ENCODE data around the gene LZTFL1.

Gene LZTFL1

GRCh38 chr3:45785605-45786150 is 56.2 kb downstream of the LZTFL1 start:
- no peak for DNase-seq (ENCODE audit: low read depth in 2 of 2)

GRCh38 chr3:45783667-45784066 is 58.3 kb downstream of the LZTFL1 start:
- no peak for DNase-seq (ENCODE audit: low read depth in 2 of 2)

- no peak for DNase-seq (ENCODE audit: low read depth in 2 of 2)
Measured at GRCh38 chr3:45782381-45782780, 59.5 kb downstream of the LZTFL1 start.

GRCh38 chr3:45781841-45782240 is 60.1 kb downstream of the LZTFL1 start:
- DNase-seq (ENCODE audit: low read depth in 2 of 2): no peak

GRCh38 chr3:45781271-45781670 is 60.6 kb downstream of the LZTFL1 start:
- no peak for DNase-seq (ENCODE audit: low read depth in 2 of 2)

- DNase-seq (ENCODE audit: low read depth in 2 of 2): no peak
Measured at GRCh38 chr3:45779746-45780735, 61.9 kb downstream of the LZTFL1 start.

- DNase-seq (ENCODE audit: low read depth in 2 of 2): no peak
Measured at GRCh38 chr3:45778761-45779201, 63.1 kb downstream of the LZTFL1 start.

- DNase-seq (ENCODE audit: low read depth in 2 of 2): no peak
Measured at GRCh38 chr3:45777746-45778386, 64.1 kb downstream of the LZTFL1 start.

- no peak for DNase-seq (ENCODE audit: low read depth in 2 of 2)
Measured at GRCh38 chr3:45777111-45777745, 64.7 kb downstream of the LZTFL1 start.

GRCh38 chr3:45776611-45777010 is 65.3 kb downstream of the LZTFL1 start:
- DNase-seq (ENCODE audit: low read depth in 2 of 2): no peak

- no peak for DNase-seq (ENCODE audit: low read depth in 2 of 2)
Measured at GRCh38 chr3:45776301-45776595, 65.7 kb downstream of the LZTFL1 start.

GRCh38 chr3:45775571-45776300 is 66.2 kb downstream of the LZTFL1 start:
- no peak for DNase-seq (ENCODE audit: low read depth in 2 of 2)

GRCh38 chr3:45774581-45775521 is 67.1 kb downstream of the LZTFL1 start:
- DNase-seq (ENCODE audit: low read depth in 2 of 2): no peak

- no peak for DNase-seq (ENCODE audit: low read depth in 2 of 2)
Measured at GRCh38 chr3:45773714-45774449, 68.0 kb downstream of the LZTFL1 start.

Measured in stimulated activated CD8-positive, alpha-beta memory T cell treated with anti-CD3 and anti-CD28 coated beads, Interleukin-7, amount 100 ng/mL, for 1 hour (primary cell).